Esophagus (tissue), 2 donors: ENCODE measurements around the gene CLVS2. TPM values are rescaled to one million over a fixed set of nuclear protein-coding genes. Genes with fewer than 3 reads are reported as not detected.

Experiments
- H3K27ac ChIP-seq, 2 donors: one replicate each; pipeline ENCODE4 v1.5.1; 2013; ENCODE audit warnings: low read depth in 2 of 2, mild to moderate bottlenecking in 2 of 2, inconsistent platforms in 1 of 2, low read length in 1 of 2, moderate library complexity in 1 of 2
- H3K27me3 ChIP-seq, 2 donors: one replicate each; pipeline ENCODE4 v1.6.1; 2013; ENCODE audit warnings: low read length in 2 of 2, control low read depth in 1 of 2, mild to moderate bottlenecking in 1 of 2; ENCODE audit not compliant: insufficient read depth in 2 of 2, control insufficient read depth in 1 of 2
- H3K36me3 ChIP-seq, 2 donors: one replicate each; pipeline ENCODE4 v1.6.1; 2013; ENCODE audit warnings: low read length in 1 of 2; ENCODE audit not compliant: control insufficient read depth in 2 of 2, insufficient read depth in 2 of 2
- H3K4me1 ChIP-seq, 2 donors: one replicate each; pipeline ENCODE4 v1.6.1; 2013; ENCODE audit warnings: low read length in 1 of 2; ENCODE audit not compliant: control insufficient read depth in 2 of 2, insufficient read depth in 2 of 2
- H3K4me3 ChIP-seq, 2 donors: one replicate each; pipeline ENCODE4 v1.5.1; 2013; ENCODE audit warnings: low read length in 2 of 2, mild to moderate bottlenecking in 2 of 2, low read depth in 1 of 2, moderate library complexity in 1 of 2
- H3K9me3 ChIP-seq, 2 donors: one replicate each; pipeline ENCODE4 v1.6.1; 2013; ENCODE audit warnings: mild to moderate bottlenecking in 2 of 2, low read depth in 1 of 2, low read length in 1 of 2, moderate library complexity in 1 of 2; ENCODE audit not compliant: control insufficient read depth in 2 of 2, insufficient read depth in 1 of 2
- WGBS, 2 donors: extraction: QIAGEN DNeasy Blood & Tissue Kit; methylation state at CpG; one replicate each; pipeline ENCODE4 v1.1.7; 2013; 5-methylcytosine and 5-hydroxymethylcytosine counted together
- polyA plus RNA-seq, 2 donors: library from polyadenylated mRNA; stranded (reverse); fragments of 200-250 nt; gene quantifications; one replicate each; pipeline ENCODE4 v1.2.3, GENCODE V29; 2013
- donor health status: healthy with polysubstance abuse.
- donor health status: Bipolar disorder and iron deficiency.

Gene CLVS2
- polyA plus RNA-seq, 2 donors, result not detected

DNA sequence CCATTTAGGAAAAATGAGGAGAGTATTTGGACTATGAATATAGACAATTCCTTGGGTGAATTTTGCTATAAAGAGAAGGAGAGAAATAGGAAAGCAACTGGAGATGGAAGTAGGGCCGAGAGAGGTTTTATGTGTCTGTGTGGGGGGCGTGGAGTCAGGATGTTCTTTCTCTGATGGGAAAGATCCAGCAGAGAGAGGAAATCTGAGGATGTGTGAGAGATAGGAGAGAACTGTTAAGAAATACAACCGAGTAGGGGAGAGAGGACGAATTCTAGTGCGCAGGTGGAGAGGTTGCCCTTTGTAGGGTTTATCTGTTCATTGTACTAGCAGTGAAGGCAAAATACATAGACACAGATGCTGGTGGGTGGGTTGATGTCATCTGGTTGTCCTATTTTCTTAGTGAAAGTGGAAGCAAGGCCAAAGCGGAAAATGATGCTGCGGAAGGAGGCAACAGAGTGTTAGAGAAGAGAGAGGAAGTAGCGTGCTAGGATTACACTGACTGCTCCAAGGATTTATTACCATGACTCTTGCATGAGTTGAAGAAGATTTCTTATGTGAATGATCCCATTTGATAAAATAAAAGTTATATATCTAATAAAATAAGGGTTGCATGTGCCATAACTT is 57.7 kb downstream of the CLVS2 start:
- Histone ChIP-seq H3K9me3 (no peaks in the 10 kb centered on the region), H3K27me3 (no peaks in the 10 kb centered on the region), H3K27ac (no peak overlapping the region), H3K4me3 (no peak overlapping the region), H3K36me3 (no peaks in the 10 kb centered on the region), H3K4me1 (no peaks in the 10 kb centered on the region)
- 72 to 81% methylated on average over 8 of the region's 8 CpGs for WGBS, 2 donors

DNA sequence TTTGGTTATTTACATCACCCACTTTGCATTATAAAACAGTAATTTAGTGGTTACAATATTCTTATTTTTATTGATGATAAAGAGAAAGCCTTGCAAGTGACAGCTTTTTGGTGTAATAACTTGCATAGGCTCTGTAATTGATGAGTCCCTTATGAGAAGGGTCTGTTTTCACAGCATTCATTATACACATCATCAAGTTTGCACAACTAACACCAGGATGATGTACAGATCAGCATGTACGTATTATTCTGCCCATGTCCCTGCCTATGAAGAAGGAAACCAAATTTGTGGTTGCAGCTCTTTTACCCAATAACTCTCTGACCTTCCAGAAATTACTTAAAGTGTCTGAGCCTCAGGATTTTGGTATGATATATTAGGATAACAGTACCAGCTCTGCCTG is 59.2 kb downstream of the CLVS2 start:
- 65 to 67% methylated on average over 1 of the region's 1 CpG for WGBS, 2 donors
- H3K9me3 ChIP-seq, result no peaks in the 10 kb centered on the region
- H3K4me1 ChIP-seq, result no peaks in the 10 kb centered on the region
- no peaks in the 10 kb centered on the region for H3K36me3 ChIP-seq
- H3K4me3 ChIP-seq, result no peak overlapping the region
- no peaks in the 10 kb centered on the region for H3K27me3 ChIP-seq
- no peak overlapping the region for H3K27ac ChIP-seq

DNA sequence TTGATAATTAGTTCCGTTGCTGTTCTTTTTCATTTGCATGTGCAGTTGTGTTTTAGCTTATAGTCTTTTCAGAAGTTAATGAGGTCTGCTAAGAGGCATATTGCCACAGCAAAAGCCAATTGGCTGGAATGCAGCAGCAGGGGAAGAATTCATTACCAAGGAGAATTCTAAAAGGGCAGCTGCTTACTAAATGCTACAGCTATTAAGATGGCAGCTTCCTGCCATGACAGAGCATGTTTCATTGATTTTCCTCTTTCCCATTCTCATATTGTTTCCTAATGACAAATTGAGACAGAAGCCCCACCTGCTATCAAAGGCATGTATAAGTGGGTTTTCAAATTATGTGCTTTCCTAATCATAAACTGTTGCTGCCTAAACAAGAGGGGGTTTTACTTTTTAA is 66.6 kb downstream of the CLVS2 start:
- Histone ChIP-seq H3K27me3 (no peaks in the 10 kb centered on the region), H3K27ac (no peak overlapping the region), H3K9me3 (no peaks in the 10 kb centered on the region), H3K4me1 (no peaks in the 10 kb centered on the region), H3K4me3 (no peak overlapping the region), H3K36me3 (no peaks in the 10 kb centered on the region)
- WGBS, 2 donors, result 52 to 59% methylated on average over 1 of the region's 1 CpG

DNA sequence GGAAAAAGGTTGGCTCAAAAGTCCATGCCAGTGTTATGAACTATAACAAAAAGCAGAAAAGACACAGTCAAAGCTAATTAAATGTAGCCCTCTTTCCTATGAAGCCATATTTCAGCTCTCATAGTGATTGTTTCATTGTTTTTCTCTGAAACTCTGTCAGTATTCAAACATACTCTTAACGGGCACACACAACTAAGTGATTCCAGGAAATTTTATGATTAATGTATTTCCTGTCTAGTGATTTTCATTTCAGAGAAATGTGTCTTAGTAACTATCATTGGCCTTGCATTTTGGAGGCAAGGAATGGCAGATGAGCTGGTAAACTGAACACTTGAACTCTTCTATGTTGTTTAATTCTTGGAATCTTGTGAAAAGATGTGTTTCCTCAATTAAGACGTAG is 68.0 kb downstream of the CLVS2 start:
- Histone ChIP-seq H3K36me3 (no peaks in the 10 kb centered on the region), H3K4me3 (no peak overlapping the region), H3K9me3 (no peaks in the 10 kb centered on the region), H3K27me3 (no peaks in the 10 kb centered on the region), H3K27ac (no peak overlapping the region), H3K4me1 (no peaks in the 10 kb centered on the region)
- 35 to 44% methylated on average over 2 of the region's 2 CpGs for WGBS, 2 donors

DNA sequence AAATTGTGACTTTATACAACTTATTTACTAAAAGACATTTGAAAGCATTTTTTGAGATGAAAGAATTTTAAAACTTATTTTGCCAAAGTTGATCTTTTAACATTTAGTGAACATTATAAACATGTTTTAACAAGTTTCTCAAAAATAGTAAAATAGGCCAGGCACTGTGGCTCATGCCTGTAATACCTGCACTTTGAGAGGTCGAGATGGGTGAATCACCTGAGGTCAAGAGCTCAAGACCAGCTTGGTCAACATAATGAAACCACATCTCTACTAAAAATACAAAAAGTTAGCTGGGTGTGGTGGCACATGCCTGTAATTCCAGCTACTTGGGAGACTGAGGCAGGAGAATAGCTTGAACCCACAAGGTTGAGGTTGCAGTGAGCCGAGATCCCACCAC is 78.6 kb downstream of the CLVS2 start:
- H3K4me3 ChIP-seq, result no peak overlapping the region
- 74% methylated on average over 2 of the region's 2 CpGs for WGBS, 2 donors
- H3K27me3 ChIP-seq, result no peaks in the 10 kb centered on the region
- no peaks in the 10 kb centered on the region for H3K36me3 ChIP-seq
- no peak overlapping the region for H3K27ac ChIP-seq
- H3K4me1 ChIP-seq, result no peaks in the 10 kb centered on the region
- no peaks in the 10 kb centered on the region for H3K9me3 ChIP-seq

DNA sequence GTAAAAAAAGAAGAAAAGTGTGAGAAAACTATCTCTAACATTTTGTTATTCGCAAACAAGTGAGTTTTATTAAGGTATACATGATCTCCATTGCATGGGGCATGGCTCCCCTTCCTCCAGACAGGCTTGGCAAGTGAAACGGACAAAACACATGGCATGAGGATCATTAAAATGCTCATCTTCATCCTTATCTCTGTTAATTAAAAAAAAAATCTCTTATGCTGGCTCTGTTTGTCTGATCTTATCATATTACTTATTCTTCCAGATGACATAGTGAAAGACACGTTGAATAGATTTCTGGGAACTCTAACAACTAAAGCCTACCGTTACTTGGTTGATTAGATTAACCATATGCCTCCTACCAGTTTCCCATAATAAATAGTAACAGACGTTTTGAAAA is 89.4 kb downstream of the CLVS2 start:
- Histone ChIP-seq H3K9me3 (no peaks in the 10 kb centered on the region), H3K4me1 (no peaks in the 10 kb centered on the region), H3K36me3 (no peaks in the 10 kb centered on the region), H3K4me3 (no peak overlapping the region), H3K27ac (no peak overlapping the region), H3K27me3 (no peaks in the 10 kb centered on the region)
- 71 to 76% methylated on average over 5 of the region's 5 CpGs for WGBS, 2 donors

DNA sequence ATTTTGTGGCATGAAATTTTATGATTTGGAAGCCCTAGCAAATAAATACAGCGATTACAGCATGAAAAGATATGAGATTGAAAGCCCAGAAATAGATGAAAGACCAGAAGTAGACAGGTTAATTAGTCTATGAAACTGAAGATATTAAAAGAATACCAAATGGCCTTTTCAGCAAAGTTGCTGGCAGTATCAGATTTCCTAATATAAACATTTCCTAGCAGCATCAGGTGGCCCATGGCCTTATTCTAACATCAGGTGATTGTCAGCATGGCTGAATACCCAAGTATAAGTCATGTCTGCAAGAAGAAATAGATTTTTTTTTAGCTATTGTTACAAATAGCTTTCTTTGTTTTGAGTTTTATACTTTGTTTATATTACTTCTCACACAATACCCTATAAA is 93.2 kb downstream of the CLVS2 start:
- Histone ChIP-seq H3K9me3 (no peaks in the 10 kb centered on the region), H3K27me3 (no peaks in the 10 kb centered on the region), H3K36me3 (no peaks in the 10 kb centered on the region), H3K27ac (no peak overlapping the region), H3K4me1 (no peaks in the 10 kb centered on the region), H3K4me3 (no peak overlapping the region)
- 51 to 68% methylated on average over 1 of the region's 1 CpG for WGBS, 2 donors

DNA sequence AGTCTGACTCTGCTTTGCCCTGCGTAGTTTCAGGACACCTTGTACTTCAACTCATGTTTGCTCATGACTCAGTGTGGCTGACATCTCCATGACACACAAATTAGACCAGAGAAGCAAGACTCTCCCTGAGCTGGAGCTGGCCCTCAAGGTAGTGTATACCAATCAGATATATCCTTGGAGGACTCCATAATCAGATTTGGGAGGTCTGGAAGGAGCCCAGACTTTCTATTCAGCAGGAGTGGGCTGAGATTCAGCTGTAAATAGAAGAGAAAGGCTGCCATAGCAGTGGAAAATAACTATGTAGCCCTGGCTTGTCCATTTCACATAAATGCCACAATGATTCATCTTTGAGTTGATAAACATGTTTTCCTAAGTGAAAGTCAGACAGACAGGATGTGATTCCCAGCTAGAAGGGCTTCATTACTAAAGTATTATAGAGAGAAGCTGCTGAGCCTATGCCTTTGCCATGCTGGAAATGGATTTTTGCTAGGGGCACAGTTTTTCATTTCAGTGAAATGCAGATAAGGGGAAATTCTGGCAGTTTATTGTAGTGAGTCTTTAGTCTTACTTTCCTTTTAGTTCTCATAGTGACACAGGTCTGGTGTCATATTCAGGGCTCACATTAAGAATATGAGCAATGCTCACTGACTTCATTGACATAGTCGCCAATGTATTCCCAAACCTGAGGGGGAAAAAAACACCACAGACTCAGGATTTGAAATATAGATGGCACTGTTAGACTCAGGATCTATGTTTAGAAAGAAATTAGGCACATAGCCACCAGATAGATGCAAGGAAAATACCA is 95.3 kb downstream of the CLVS2 start:
- WGBS, 2 donors, result 70 to 80% methylated on average over 2 of the region's 2 CpGs
- Histone ChIP-seq H3K27ac (no peak overlapping the region), H3K9me3 (no peaks in the 10 kb centered on the region), H3K4me3 (no peak overlapping the region), H3K4me1 (no peaks in the 10 kb centered on the region), H3K36me3 (no peaks in the 10 kb centered on the region), H3K27me3 (no peaks in the 10 kb centered on the region)

DNA sequence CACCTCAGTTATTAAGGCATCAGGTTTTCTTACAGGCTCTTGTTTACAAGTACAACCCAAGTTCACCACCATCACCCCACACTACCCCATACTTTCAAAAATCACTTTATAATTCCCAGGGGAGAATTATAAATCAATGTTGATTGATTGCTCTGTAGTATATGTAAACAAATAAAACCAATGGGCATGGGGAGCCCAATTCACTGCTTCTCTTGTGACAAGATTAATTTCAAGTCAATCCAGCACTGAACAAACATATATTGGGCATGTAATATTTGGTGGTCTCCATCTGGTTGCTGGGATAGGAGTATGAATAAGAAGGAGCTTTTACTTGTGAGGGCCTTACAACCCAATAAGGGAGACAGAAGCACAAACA is 95.8 kb downstream of the CLVS2 start:
- H3K27me3 ChIP-seq, result no peaks in the 10 kb centered on the region
- no peaks in the 10 kb centered on the region for H3K9me3 ChIP-seq
- H3K36me3 ChIP-seq, result no peaks in the 10 kb centered on the region
- no peaks in the 10 kb centered on the region for H3K4me1 ChIP-seq
- H3K4me3 ChIP-seq, result no peak overlapping the region
- H3K27ac ChIP-seq, result no peak overlapping the region

DNA sequence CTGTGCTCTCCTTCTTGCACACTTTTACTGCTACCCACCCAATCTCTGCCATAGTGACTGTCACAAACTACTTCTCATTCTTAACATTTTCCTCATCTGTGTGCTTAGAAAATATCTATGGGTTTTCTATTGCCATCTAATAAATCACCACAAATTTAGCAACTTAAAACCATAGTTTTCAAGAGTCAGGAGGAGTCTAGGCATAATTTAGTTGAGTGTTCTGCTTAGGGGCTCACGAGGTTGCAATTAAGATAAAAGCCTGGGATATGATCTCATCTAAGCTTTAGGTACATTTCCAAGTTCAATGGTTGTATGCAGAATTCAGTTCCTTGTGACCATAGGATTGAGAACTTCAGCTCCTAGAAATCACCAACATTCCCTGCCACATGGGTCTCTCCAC is 98.8 kb downstream of the CLVS2 start:
- 62 to 71% methylated on average over 1 of the region's 1 CpG for WGBS, 2 donors
- H3K4me1 ChIP-seq, result no peaks in the 10 kb centered on the region
- no peak overlapping the region for H3K27ac ChIP-seq
- H3K27me3 ChIP-seq, result no peaks in the 10 kb centered on the region
- H3K36me3 ChIP-seq, result no peaks in the 10 kb centered on the region
- H3K4me3 ChIP-seq, result no peak overlapping the region
- H3K9me3 ChIP-seq, result no peaks in the 10 kb centered on the region
